ENCODE measurements around the gene DEFB128.

GRCh38 chr20:235891-236290 lies 46.4 kb upstream of the DEFB128 start:
- TF ChIP-seq SUZ12 (IDR thresholded peaks at IDR 0.05) (no peak), PKNOX1 (IDR thresholded peaks at IDR 0.05) (no peak), ELF4 (IDR thresholded peaks at IDR 0.05) (no peak), CTBP1 (IDR thresholded peaks at IDR 0.05; ENCODE audit: borderline replicate concordance) (no peak), HDGF (IDR thresholded peaks at IDR 0.05; ENCODE audit: borderline replicate concordance) (no peak), ZNF384 (IDR thresholded peaks at IDR 0.05) (no peak)
